ENCODE results near the gene RABL6.
"Not testable (repeated sequence)": the region's sequence is repeated elsewhere in the genome, so short reads cannot be mapped to it uniquely, and the experiment has no call there.

RABL6 gene

DNA sequence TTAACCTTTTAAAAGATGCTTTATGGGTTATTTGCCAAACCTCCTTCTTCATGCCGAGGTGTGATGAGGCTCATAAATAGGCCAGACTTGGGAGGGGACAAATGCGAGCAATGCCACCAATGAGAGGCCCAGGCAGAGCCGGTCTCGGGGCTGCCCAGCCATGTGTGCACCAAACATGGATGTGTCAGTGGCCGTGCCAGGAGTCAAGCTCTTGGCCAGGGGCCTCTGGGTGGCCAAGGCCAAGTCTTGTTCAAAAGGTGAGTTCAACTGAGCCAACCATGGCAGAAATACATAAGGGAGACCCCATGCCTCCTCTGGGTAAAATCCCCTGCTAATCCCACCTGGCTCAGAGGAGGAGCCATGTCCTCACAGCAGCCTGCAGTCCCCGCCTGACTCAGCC is 32.6 kb upstream of the RABL6 start:
- no peak for DNase-seq

DNA sequence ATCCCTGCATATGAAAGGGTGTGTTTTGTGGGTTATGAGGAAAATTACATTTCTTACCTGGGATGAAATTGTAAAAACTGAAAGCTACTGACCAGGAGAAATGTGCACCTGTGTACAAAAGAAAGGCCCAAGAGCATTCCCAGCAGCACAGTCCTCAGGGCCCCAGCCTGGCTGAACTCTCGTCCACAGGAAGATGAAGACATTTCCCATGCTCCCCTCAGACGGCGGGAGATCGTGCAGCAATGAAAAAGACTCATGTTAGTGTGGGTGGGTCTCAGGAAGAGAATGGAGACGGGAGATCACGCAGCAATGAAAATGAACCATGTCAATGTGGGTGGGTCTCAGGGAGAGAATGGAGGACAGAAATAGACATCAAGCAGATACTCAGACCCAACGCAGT is 30.8 kb upstream of the RABL6 start:
- no peak for DNase-seq

DNA sequence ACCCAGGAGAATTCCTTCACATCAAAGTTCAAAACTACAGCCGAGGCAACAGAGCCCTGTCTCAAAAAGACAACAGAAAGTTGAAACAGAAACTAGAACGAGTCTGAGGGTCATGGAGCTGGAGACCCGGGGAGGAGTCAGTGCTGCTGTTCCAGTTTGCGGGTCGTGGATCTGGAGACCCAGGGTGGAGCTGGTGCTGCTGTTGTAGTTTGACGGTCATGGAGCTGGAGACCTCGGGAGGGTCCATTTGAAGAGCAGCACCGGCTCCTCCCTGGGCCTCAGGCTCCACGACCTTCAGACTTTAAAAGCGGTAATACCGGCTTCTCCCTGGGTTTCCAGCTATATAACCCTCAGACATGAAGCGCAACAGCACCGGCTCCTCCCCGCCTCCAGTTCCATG is 30.4 kb upstream of the RABL6 start:
- DNase-seq: no peak

DNA sequence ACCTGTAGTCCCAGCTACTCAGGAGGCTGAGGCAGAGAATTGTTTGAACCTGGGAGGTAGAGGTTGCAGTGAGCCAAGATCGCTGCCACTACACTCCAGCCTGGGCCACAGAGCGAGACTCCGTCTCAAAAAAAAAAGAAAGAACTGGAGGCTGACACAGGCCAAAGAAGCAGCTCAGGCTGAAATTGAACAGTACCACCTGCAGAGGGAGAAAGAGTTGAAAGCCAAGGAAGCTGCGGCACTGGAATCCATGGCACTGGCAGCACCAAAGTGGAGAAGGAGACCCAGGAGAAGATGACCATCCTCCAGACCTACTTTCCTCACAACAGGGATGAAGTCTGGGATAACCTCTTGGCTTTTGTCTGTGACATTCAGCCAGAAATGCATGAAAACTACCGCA is 27.9 kb upstream of the RABL6 start:
- no peak for DNase-seq

DNA sequence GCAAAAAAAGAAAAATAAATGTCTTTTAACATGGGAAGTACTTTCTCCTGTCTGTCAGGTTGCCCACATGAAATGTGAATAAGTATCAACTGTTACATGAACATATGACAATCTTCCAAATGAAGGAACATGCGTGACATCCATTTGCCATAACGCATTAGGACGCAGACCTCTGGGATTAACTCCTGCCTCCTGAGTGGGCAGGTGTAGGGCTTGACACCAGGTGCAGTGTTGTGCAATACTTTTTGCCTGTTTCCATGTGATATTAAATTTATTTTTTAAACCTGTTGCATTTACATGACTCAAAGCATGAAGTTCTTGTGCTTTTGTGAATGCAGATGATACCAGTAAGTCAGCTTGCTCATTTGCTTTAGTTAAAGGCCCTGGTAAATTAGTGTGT is 25.3 kb upstream of the RABL6 start:
- no peak for DNase-seq

DNA sequence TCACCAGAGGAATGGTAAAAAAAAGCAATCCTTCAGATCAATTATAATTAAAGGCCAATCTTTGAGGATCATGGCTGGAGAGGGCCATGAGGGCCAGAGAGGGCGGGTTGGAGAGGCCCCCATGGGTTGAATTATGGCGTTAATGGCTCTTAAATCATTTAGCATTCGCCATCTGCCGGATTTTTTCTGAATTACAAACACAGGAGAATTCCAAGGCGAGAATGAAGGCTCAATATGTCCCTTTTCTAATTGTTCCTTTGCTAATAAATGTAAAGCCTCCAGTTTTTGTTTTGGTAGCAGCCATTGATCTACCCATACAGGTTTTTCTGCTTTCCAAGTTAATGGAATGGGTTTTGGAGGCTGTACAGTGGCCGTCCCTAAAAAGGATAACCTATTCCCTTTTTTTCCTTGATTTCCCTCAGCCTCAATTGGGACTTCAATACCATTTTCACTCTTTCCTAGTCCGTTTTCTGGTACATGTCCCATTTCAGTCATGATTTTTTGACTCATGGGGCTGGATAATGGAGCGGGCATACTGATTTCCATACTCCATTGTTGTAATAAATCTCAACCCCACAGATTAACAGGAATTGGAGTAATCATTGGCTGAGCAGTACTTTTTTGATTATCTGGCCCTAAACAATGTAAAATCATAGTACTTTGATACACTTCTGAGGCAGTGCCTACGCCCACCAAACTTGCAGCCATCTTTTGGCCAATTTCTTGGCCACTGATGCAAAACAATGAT is 23.3 kb upstream of the RABL6 start:
- no peak for DNase-seq

DNA sequence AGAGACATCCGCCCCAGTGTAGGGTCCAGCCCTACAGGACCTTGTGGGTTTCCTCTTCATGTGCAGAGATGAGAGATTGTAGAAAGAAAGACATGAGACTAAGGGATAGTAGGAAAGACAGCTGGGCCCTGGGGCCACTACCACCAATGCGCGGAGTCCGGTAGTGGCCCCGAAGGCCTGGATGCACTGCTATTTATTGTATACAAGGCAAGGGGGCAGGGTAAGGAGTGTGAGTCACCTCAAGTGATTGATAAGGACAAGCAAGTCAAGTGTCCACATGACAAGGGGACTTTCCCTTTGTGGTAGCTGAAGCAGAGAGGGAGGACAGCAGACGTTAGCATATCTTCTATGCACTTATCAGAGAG is 22.8 kb upstream of the RABL6 start:
- DNase-seq: no peak

DNA sequence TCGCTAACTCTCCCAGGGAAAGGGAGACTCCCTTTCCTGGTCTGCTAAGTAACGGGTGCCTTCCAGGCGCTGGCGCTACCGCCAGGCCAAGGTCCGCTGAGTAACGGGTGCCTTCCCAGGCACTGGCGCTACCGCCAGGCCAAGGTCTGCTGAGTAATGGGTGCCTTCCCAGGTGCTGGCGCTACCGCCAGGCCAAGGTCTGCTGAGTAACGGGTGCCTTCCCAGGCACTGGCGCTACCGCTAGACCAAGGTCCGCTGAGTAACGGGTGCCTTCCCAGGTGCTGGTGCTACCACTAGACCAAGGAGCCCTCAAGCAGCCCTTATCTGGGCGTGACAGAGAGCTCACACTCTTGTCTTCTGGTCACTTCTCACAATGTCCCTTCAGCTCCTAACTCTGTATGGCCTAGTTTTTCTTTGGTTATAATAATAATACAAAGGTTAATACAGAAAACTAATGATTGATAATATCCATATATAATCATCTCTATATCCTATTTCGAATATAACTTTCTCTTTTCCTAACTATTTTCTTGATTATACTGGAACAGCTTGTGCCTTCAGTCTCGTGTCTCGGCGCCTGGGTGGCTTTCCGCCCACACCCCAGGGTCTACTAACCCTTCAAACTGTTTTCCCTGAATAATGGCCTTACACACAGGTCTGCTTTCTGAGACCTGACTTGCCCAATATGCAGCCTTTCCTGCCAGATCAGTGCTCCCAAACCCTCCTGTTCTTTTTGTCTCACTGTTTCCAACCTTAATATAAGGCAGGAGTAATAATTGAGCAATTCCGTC is 22.0 kb upstream of the RABL6 start:
- not testable (repeated sequence) for DNase-seq

DNA sequence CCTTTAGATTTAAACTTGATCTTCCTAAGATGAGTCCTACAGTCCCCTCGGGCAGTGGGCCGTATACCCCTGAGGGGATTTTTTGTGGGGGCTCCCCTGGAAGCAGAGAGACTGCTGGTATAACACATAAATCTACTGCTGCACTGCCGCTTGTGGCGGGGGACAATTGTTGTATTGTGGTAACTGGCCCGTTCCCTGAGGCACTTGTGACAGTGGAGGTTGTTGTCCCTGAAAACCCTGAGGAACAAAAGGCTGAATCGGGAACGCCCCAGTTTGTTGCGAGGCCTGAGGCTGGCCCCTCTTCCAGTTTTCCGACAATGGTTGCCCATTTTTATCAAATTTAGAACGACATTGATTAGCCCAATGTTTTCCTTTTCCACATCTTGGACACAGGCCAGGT is 21.3 kb upstream of the RABL6 start:
- DNase-seq: no peak

DNA sequence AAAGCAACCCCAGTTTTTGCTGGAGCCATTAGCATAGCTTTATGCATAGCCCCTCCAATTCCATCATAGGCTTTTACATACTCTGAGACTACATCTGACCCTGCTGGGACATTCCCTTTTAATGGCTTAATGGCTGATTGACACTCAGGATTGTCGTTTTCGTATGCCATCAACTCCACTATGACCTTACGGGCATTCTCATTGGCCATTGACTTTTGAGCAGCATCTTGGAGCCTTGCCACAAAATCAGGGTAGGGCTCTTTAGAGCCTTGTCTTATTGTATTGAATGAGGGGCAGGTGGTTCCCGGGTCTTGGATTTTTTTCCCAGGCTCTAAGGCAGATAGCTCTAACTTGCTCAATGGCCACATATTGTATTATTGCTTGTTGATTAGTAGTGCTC is 20.8 kb upstream of the RABL6 start:
- DNase-seq: not testable (repeated sequence)

DNA sequence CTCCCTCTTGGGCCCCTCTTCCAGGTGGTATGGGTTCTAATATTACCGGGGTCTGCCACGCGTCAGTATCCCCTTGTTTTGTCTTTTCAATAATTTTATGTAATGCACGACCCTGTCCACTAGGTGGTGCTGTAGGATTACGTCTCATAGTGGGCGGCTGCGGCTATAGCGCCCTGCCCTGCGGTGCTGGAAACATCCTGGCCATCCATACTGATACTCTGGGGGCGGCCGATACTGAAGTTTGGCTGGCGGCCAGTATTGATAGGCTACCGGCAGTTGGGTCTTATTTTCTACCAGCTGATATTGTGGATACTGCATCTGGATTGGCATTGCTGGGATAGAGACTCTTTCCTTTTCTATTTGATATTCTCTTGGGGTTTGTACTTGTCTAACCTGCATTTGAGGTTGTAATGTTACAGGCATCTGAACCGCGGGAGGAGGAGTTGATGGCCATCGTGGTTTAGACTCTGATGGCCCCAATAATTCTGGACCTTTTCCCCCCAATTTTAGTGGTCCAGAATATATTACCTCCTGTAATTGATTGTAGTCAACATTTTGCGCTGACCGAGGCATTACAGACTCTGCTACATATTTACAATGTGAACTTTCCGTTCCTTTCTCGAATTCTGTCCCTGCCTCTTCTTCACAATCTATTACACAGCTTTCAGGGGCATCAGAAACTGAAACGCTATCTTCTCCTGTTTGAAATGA is 19.9 kb upstream of the RABL6 start:
- peak; percentile 61 for DNase-seq

DNA sequence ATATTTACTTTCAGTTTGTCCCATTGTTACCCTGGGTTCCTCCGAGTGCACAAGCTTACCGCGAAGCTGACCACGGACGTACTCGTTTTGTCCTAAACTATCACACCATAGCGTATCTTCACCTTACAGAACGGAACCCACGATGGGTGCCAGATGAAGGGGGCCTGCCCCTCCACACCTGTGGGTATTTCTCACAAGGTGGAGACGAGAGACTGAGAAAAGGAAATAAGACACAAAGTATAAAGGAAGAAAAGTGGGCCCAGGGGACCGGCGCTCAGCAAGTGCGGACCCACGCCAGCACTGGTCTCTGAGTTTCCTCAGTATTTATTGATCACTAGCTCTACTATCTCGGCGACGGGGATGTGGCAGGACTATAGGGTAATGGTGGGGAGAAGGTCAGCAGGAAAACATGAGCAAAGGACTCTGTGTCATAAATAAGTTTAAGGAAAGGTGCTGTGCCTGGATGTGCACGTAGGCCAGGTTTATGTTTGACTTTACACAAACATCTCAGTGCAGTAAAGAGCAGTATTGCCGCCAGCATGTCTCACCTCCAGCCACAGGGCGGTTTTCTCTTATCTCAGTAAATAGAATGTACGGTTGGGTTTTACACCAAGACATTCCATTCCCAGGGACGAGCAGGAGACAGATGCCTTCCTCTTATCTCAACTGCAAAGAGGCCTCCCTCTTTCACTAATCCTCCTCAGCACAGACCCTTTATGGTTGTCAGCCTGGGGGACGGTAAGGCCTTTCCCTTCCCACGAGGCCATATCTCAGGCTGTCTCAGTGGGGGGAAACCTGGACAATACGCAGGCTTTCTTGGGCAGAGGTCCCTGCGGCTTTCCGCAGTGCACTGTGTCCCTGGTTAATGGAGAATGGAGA is 18.9 kb upstream of the RABL6 start:
- not testable (repeated sequence) for DNase-seq

DNA sequence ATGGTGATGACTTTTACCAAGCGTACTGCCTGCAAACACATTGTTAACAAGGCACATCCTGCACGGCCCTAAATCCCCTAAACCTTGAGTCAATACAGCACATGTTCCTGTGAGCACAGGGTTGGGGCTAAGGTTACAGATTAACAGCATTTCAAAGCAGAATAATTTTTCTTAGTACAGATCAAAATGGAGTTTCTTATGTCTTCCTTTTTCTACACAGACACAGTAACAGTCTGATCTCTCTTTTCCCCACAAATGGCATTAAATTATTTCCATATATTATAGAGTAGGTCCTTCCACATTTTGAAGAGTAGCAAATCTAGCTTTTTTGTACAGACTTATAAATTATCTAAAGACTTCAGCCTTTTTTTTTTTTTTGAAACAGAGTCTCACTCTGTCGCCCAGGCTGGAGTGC is 18.2 kb upstream of the RABL6 start:
- DNase-seq: no peak

DNA sequence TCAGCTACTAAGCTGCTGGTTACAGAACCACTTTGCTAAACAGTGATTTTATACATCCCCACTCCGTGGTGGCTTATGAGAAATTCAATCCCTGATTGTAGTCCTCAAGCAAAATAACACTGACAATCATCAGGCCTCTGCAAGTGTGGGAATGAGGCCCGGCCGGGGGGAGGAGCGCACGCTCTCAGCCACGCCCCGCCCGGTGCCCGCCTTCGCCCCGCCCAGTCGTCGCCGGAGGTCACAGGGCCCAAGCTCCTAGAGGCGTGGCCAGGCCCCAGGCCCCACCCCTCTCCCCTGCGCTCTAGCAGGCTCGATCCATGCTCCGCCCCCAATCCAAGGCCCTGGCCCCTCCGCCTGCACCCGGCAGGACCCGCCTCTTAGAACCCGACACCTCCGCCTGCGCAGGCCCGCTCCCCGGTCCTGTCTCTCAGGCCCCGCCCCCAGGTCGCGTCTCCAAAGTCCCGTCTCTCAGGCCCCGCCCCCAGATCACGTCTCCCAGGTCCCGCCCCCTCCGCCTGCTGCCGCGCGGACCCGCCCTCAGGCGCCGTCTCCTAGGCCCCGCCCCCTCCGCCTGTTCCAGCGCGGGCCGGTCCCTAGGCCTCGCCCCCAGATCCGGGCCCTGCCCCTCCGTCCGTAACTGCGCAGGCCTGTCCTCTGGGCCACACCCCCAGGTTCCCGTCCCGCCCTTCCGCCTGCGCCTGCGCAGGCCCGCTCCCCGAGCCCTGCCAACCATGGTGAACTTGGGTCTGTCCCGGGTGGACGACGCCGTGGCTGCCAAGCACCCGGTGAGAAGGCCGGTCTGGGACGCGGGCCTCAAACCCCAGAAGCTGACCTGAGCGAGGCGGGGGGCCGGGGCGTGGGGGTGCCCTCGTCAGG is 16.9 kb upstream of the RABL6 start, which contains the start of gene TMEM141:
Gene TMEM141 (plus strand): TSS at position 705 of the 876 bp plus-strand sequence. CDS start 27 bp downstream, at position 732.
- peak; percentile 100 for DNase-seq

DNA sequence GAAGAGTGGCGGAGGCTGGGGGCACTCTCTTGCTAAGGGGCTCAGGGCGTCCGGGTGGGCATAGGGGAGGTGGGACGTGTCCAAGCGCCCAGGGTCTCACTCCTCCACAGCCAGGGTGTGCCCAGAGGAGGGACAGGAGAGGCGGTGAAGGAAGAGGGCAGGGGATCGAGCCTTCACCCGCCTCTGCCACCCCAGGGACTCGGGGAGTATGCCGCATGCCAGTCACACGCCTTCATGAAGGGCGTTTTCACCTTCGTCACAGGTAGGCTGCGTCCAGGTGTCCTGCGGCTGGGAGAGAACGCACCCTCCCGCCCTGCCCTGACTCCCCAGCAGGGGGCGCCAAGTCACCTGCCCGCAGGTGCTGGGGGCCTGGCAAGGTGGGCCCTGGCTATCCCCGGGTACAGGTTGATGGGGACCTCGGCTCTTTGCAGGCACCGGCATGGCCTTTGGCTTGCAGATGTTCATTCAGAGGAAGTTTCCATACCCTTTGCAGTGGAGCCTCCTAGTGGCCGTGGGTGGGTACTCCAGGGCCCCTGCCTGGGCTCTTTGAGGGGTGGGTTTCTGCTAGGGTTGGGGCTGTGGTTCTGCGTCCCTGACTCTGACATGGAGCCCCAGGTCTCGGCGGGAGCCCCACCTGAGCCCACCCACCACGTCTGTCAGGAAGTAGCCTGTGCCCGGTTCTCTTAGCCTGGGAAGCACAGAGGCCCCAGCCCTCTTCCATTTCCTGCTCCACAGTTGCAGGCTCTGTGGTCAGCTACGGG is 16.1 kb upstream of the RABL6 start:
- DNase-seq: peak; percentile 37

DNA sequence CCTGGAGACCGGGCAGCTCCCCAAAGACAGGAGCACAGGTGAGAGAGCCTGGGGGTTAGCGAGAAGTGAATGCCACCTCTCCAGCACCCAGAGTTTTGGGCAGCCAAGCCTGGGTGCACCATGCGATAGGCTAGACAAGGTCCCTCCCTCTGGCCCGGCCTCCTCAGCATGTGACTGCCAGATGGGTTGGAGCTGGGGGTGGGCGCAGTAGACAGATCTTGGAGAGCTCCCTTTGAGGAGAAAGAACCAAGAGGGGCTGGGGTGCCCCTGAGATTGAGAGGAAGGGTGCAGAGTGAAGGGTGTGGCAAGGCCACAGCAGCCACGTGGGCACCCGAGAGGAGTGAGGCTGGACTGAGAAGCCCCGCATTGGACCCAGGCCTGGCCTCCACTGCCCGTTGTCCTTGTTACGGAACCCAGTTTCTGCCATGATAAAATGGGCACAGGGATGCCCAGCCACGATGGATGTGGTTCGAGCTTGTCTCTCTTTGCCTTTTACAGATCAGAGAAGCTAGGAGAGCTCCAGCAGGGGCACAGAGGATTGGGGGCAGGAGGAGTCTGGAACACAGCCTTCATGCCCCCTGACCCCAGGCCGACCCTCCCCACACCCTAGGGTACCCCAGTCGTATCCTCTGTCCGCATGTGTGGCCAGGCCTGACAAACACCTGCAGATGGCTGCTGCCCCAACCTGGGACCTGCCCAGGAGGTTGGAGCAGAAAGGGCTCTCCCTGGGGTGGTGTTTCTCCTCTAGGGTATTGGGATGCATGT is 15.2 kb upstream of the RABL6 start:
- no peak for DNase-seq

DNA sequence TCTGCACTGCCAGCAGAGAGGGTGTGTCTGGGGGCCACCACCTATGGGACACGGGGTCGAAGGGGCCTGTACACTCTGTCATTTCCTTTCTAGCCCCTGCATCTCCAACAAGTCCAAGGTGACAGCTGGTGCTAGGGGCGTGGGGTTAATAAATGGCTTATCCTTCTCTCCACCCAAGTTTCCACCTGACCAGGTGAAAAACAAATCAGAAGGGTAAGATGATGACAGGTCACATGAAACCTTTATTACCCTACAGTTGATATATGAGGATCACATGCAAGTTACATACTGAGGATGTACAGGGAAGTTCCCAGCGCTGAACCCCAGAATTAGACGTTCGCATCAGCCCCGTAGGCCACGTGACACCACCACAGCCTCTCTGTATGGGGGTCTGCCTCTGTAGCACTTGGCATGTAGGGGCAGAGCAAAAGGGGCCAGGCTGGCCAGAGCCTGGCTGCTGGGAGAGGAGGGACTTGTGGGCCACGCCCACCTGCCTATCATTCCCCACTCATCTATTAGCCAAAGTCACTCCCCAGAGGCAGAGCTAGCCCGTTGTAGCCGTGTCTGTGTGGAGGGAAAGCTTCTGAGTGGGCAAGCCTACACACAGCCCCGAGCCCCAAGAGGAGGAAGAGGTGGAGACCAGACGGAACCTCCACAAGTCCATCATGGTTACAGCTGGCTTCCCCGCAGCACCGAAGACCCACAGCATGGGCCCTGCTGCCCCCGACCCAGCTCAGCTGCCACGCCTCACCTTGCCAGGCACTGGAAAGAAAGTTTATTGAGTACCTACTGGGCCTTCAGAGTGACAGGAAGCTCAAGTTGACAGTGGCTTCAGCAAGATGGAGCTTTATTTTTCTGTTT is 14.4 kb upstream of the RABL6 start:
- DNase-seq: no peak

DNA sequence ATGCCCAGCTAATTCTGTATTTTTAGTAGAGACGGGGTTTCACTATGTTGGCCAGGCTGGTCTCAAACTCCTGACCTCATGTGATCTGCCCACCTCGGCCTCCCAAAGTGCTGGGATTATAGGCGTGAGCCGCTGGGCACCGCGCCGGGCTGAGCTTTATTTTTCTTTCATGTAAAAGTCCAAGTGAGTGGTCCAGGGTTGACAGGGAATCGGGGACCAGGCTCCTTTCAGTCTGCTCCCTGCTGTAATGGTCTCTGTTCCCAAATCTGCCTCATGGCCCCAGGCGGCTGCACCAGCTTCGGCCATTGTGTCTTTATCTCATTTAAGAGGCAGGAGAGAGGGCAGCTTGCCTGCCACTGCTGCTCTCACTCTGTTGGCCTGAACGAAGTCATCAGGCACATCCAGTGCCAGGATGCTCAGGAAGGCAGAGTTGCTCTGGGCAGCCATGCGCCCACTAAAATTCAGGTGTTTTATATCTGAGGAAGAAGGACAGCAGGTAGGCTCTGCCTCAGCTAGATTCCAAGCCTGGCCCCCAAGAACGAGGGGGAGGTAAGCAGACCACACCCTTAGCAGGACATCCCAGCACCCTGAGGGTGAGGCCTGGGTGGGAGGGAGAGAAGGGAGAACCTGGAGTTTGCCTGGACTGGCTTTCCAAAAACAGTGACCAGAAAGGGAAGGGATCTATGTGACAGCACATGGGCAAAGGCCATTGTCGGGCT is 13.3 kb upstream of the RABL6 start:
- DNase-seq: no peak

DNA sequence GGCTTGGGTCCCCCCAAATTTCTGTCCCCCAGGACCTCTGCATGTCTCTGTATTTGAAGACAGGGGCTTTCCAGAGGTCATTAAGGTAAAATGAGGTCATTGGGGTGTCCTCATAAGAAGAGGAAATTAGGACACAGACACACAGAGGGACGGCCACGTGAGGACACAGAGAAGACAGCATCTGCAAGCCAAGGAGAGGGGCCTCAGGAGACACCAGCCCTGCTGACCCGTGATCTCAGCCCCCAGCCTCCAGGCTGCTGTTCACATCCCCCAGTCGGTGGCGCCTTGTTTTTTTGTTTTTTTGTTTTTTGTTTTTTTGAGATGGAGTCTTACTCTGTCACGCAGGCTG is 12.8 kb upstream of the RABL6 start:
- no peak for DNase-seq
